Transverse colon (tissue), 4 donors: ENCODE results near the gene NDUFS3. TPM values are rescaled to one million over a fixed set of nuclear protein-coding genes. Genes with fewer than 3 reads are reported as not detected.

ENCODE experiments used
- DNase-seq: peaks from one replicate; pipeline ENCODE4 v3.0.0-alpha.2; 2019
- H3K27ac ChIP-seq, 4 donors: fragments of 200-600 bp; sonication (generic); 2 replicates each; pipeline ENCODE4 v1.5.1; 2016 to 2018; ENCODE audit warnings: inconsistent platforms in 4 of 4
- H3K27me3 ChIP-seq: fragments of 200-600 bp; sonication (generic); 2 replicates; pipeline ENCODE4 v1.5.1; 2017; ENCODE audit warnings: inconsistent platforms
- H3K36me3 ChIP-seq, 4 donors: fragments of 200-600 bp; sonication (generic); 2 replicates each; pipeline ENCODE4 v1.5.1; 2017 to 2019; ENCODE audit warnings: inconsistent platforms in 4 of 4
- H3K4me1 ChIP-seq, 4 donors: fragments of 200-600 bp; sonication (generic); 2 replicates each; pipeline ENCODE4 v1.5.1; 2017 to 2020; ENCODE audit warnings: inconsistent platforms in 4 of 4
- H3K4me3 ChIP-seq, 4 donors: fragments of 200-600 bp; sonication (generic); 1 replicate in 1 of 4; 2 replicates in 3 of 4; pipeline versions ENCODE4 v1.5.1 to v1.6.1; 2017 to 2019; ENCODE audit warnings: inconsistent platforms in 4 of 4
- H3K9me3 ChIP-seq, 2 donors: fragments of 200-600 bp; sonication (generic); 2 replicates each; pipeline ENCODE4 v1.5.1; 2017 to 2019; ENCODE audit warnings: inconsistent platforms in 2 of 2
- EP300 ChIP-seq: sonication (generic); formaldehyde crosslinking; IDR thresholded peaks from one replicate; pipeline ENCODE4 v1.6.1; 2017; ENCODE audit warnings: antibody characterized with exemption, low read depth
- POLR2A ChIP-seq: fragments of 450-650 bp; IDR thresholded peaks from one replicate; pipeline ENCODE4 v1.6.1; 2016; ENCODE audit warnings: antibody characterized with exemption, mild to moderate bottlenecking, moderate library complexity
- POLR2AphosphoS5 ChIP-seq, 3 donors: sonication (generic); formaldehyde crosslinking; IDR thresholded peaks; one replicate each; pipeline ENCODE4 v1.6.1; 2016; ENCODE audit warnings: antibody characterized with exemption in 3 of 3
- WGBS, 2 donors: methylation state at CpG; one replicate each; pipeline ENCODE4 v1.1.5; 2018; ENCODE audit warnings: low coverage in 1 of 2; 5-methylcytosine and 5-hydroxymethylcytosine counted together
- in situ Hi-C, 4 donors: fragments of 200-750 bp; cut with MboI; loops; one replicate each; pipeline versions ENCODE4 v1.15.0 to v1.15.1; 2017; ENCODE audit warnings: low sequenced_read_pairs in 3 of 4, low pct_ligation_motif_present in 1 of 4, low pct_unique_long_range_greater_than_20kb in 1 of 4
- intact Hi-C: fragments of 100-400 bp; cut with DNase I; formaldehyde crosslinking; loops from one replicate; pipeline ENCODE4 v1.15.1; 2023; ENCODE audit warnings: low total_unique reads
- total RNA-seq, 4 donors: library from RNA; depleted of rRNA; stranded (reverse); fragments of >200 nt; gene quantifications; one replicate each; pipeline ENCODE4 v1.1.0, GENCODE V29; 2016
- TF ChIP-seq, protein P1 (sequence below), 5 experiments: fragments of 200-600 bp in 3 of 5; fragments of 450-650 bp in 2 of 5; sonication (generic) in 3 of 5; IDR thresholded peaks; 1 replicate in 2 of 5; 2 replicates in 3 of 5; pipeline ENCODE4 v1.5.1; 2016 to 2017; ENCODE audit warnings: antibody characterized with exemption in 5 of 5, inconsistent platforms in 3 of 5, mild to moderate bottlenecking in 2 of 5, moderate library complexity in 1 of 5

Gene NDUFS3
- total RNA-seq, 4 donors from 2014 or later, result 72.6 to 256 (median 213) TPM

DNA sequence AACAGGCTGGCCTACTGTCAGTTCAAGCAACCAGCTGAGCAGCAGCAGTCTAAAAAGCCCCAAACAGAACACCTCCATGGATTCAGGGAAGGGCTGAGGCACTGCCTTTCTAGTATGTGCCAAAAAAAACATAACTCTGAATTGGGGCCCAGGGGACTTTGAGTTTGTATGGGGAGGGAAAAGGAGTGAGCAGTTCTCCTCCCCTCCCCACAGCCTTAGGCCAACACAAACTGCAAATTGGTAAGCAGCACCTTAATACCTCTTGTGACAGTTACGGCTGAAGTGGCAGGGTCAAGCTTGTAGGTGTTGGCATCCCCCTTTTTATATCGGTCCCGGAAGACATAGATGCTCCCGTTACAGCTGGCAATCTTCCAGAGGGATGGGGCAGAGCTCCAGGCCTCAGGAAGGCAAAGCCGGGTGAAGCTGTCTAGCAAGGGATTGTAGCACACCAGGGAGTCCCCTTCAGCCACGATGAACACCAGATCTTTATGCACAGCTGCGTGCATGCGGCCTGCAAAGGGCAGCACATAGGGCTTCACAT, 6.1 kb upstream of the NDUFS3 start:
- no peak for DNase-seq
- no peak overlapping the region for H3K4me3 ChIP-seq
- H3K27me3 ChIP-seq, result no peaks in the 10 kb centered on the region
- 70% methylated on average over 8 of the region's 8 CpGs; no CpG with 5 or more reads in 1 of the 2 donors for WGBS, 2 donors
- TF ChIP-seq POLR2A (no peak), POLR2AphosphoS5 (IDR thresholded peaks at IDR 0.05) (no peak), EP300 (no peak)
- TF ChIP-seq, protein P1, sequence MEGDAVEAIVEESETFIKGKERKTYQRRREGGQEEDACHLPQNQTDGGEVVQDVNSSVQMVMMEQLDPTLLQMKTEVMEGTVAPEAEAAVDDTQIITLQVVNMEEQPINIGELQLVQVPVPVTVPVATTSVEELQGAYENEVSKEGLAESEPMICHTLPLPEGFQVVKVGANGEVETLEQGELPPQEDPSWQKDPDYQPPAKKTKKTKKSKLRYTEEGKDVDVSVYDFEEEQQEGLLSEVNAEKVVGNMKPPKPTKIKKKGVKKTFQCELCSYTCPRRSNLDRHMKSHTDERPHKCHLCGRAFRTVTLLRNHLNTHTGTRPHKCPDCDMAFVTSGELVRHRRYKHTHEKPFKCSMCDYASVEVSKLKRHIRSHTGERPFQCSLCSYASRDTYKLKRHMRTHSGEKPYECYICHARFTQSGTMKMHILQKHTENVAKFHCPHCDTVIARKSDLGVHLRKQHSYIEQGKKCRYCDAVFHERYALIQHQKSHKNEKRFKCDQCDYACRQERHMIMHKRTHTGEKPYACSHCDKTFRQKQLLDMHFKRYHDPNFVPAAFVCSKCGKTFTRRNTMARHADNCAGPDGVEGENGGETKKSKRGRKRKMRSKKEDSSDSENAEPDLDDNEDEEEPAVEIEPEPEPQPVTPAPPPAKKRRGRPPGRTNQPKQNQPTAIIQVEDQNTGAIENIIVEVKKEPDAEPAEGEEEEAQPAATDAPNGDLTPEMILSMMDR (IDR thresholded peaks at IDR 0.05), result no peak
- peaks cover 3 to 7% (median 6%) of the 10 kb centered on the region in 4 donors for H3K4me1 ChIP-seq
- H3K27ac ChIP-seq, result no peak overlapping the region
- in situ Hi-C loops, result loop anchor here in 1 of 4 donors (25.0 kb wide), 1 partner anchor 110 kb away; no protein-coding TSS in a partner anchor
- H3K36me3 ChIP-seq, result peaks cover 0 to 16% (median 5%) of the 10 kb centered on the region in 4 donors
- intact Hi-C loops, result no loop called here
- H3K9me3 ChIP-seq, result no peaks in the 10 kb centered on the region

DNA sequence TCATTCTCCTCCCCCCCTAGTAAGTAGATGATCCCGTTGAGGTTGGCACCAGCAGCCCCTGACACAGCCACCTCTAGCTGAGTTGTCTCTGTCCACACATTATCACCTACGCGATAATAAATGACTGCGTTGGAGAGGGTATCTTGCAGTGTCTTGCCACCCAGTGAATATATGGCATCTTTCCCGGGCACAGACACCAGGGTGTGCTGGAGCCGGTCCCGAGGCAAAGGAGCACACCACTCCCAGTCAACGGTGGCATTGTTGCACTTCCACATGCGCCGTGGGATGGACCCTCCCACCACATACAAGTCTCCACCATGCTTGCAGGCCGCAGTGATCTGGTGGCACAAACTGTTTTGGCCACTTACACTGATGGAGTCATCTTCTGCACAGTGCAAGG, 5.6 kb upstream of the NDUFS3 start:
- TF ChIP-seq POLR2AphosphoS5 (IDR thresholded peaks at IDR 0.05) (no peak), EP300 (no peak), POLR2A (no peak)
- TF ChIP-seq, protein P1 (IDR thresholded peaks at IDR 0.05), result no peak
- peaks cover 8 to 12% (median 11%) of the 10 kb centered on the region in 4 donors for H3K4me1 ChIP-seq
- H3K27ac ChIP-seq, result no peak overlapping the region
- H3K36me3 ChIP-seq, result peaks cover 0 to 16% (median 5%) of the 10 kb centered on the region in 4 donors
- no peaks in the 10 kb centered on the region for H3K9me3 ChIP-seq
- H3K4me3 ChIP-seq, result no peak overlapping the region
- intact Hi-C loops, result no loop called here
- 88% methylated on average over 11 of the region's 11 CpGs; no CpG with 5 or more reads in 1 of the 2 donors for WGBS, 2 donors
- no peaks in the 10 kb centered on the region for H3K27me3 ChIP-seq
- no peak for DNase-seq
- in situ Hi-C loops, result loop anchor here in 1 of 4 donors (25.0 kb wide), 1 partner anchor 111 kb away; no protein-coding TSS in a partner anchor

DNA sequence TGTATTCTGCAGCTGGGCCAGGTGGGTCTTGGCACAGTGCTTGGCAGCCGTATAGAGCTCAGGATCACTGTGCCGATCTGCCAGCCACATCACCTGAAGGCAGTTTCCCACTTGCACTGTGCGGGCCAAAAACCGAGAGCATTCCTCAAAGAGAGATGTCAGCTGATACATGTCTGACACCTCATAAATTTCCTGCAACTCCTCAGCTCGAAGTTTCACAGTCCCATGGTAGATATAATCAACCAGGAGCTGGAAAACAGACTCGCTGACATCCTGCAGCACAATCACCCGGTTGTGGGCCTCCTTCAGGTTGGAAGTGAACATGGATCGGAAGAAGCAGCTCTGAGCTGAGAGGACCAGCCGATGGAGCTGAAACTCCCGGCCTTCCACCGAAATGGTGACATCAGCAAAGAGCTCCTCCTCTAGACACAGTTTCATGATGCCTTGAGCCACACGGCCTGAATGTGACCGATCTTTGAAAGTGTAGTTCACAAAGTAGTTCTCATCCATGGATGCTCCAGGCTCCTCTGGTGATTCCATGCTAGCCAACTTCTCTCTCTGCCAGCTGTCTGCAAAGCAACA, 1.3 kb upstream of the NDUFS3 start:
- Histone ChIP-seq H3K9me3 (no peaks in the 10 kb centered on the region), H3K4me3 (peak overlapping the region in 1 of 4 donors; percentile 97), H3K4me1 (peaks cover 16 to 26% (median 23%) of the 10 kb centered on the region in 4 donors), H3K27me3 (no peaks in the 10 kb centered on the region), H3K27ac (peak overlapping the region in 1 of 4 donors; percentile 88), H3K36me3 (peaks cover 0 to 35% (median 13%) of the 10 kb centered on the region in 4 donors)
- TF ChIP-seq POLR2AphosphoS5 (IDR thresholded peaks at IDR 0.05) (no peak), POLR2A (no peak), EP300 (no peak)
- TF ChIP-seq, protein P1 (IDR thresholded peaks at IDR 0.05), result no peak
- DNase-seq, result no peak
- WGBS, 2 donors, result 78% methylated on average over 13 of the region's 13 CpGs; no CpG with 5 or more reads in 1 of the 2 donors
- intact Hi-C loops, result loop anchor here (5.0 kb wide), 1 partner anchor 140 kb away; the partner anchor contains the start of gene AGBL2
- in situ Hi-C loops, result no loop called here

DNA sequence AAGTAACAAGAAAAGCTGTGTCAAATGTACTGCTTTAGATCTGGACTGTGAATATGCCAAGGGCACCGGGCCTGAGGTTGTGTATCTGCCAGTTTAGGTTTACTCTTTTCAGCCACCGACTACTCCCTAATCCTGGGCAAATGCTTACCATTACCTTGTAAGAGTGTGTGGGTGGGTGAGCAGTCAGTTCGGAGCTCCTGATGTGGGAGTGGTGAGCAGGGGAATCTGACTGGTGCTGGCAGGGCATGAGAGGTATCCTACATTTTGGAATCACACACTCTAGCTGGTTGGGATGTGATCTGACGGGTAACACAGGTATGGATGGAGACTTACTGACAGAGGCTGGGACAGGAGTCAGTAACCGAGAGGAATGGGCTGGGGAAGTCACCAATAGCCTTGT, 5.0 kb downstream of the NDUFS3 start:
- H3K27me3 ChIP-seq, result no peaks in the 10 kb centered on the region
- WGBS, 2 donors, result 90 to 94% methylated on average over 3 to 5 of the region's 5 CpGs
- H3K9me3 ChIP-seq, result no peaks in the 10 kb centered on the region
- TF ChIP-seq, protein P1 (IDR thresholded peaks at IDR 0.05), result no peak
- TF ChIP-seq EP300 (no peak), POLR2A (no peak), POLR2AphosphoS5 (IDR thresholded peaks at IDR 0.05) (no peak)
- H3K4me3 ChIP-seq, result no peak overlapping the region
- in situ Hi-C loops, result no loop called here
- peaks cover 0 to 43% (median 19%) of the 10 kb centered on the region in 4 donors for H3K36me3 ChIP-seq
- no peak overlapping the region for H3K27ac ChIP-seq
- no peak for DNase-seq
- H3K4me1 ChIP-seq, result peaks cover 5 to 13% (median 13%) of the 10 kb centered on the region in 4 donors
- intact Hi-C loops, result no loop called here
